Natural killer cell (primary cell): Measurements from ENCODE around the gene MON1A. TPM values are rescaled to one million over a fixed set of nuclear protein-coding genes. Genes with fewer than 3 reads are reported as not detected.

ENCODE experiments used
- ATAC-seq, 3 donors: fragments of 150-1000 bp in 2 of 3; fragments of 200-7000 bp in 1 of 3; cut with Tn5 transposase; 1 replicate in 1 of 3; 2 replicates in 2 of 3; pipeline ENCODE4 v1.10.0; 2021; ENCODE audit warnings: mild to moderate bottlenecking in 2 of 3, moderate library complexity in 2 of 3
- DNase-seq, 2 donors: peaks; one replicate each; pipeline versions ENCODE4 v3.0.0 to v3.0.0-alpha.2; 2013 to 2021; ENCODE audit warnings: mixed read lengths in 1 of 2
- H3K27ac ChIP-seq: one replicate; pipeline ENCODE4 v1.5.1; 2013; ENCODE audit warnings: mild to moderate bottlenecking, low read length
- H3K27me3 ChIP-seq: one replicate; pipeline ENCODE4 v1.6.1; 2013; ENCODE audit warnings: low read length; ENCODE audit not compliant: control insufficient read depth, insufficient read depth
- H3K36me3 ChIP-seq: one replicate; pipeline ENCODE4 v1.6.1; 2013; ENCODE audit warnings: low read length; ENCODE audit not compliant: control insufficient read depth, insufficient read depth
- H3K4me1 ChIP-seq: one replicate; pipeline ENCODE4 v1.6.1; 2013; ENCODE audit warnings: low read length; ENCODE audit not compliant: control insufficient read depth, insufficient read depth
- H3K4me3 ChIP-seq: one replicate; pipeline ENCODE4 v1.5.1; 2013; ENCODE audit warnings: low read length
- H3K9me3 ChIP-seq: one replicate; pipeline ENCODE4 v1.6.1; 2013; ENCODE audit warnings: low read length; ENCODE audit not compliant: control insufficient read depth, insufficient read depth
- H3K27ac Mint-ChIP-seq, 2 donors: one replicate each; pipeline ENCODE4 v1.8.0; 2022; ENCODE audit warnings: mild to moderate bottlenecking in 2 of 2, mixed read lengths in 2 of 2, moderate library complexity in 1 of 2
- H3K27me3 Mint-ChIP-seq, 2 donors: one replicate each; pipeline ENCODE4 v1.8.0; 2022; ENCODE audit warnings: low read depth in 2 of 2, mixed read lengths in 2 of 2
- H3K36me3 Mint-ChIP-seq: one replicate; pipeline ENCODE4 v1.8.0; 2022; ENCODE audit warnings: mixed read lengths
- H3K4me1 Mint-ChIP-seq, 2 donors: one replicate each; pipeline ENCODE4 v1.8.0; 2022; ENCODE audit warnings: mixed read lengths in 2 of 2
- H3K4me3 Mint-ChIP-seq: one replicate; pipeline ENCODE4 v1.8.0; 2022; ENCODE audit warnings: mild to moderate bottlenecking, moderate library complexity, mixed read lengths
- H3K9me3 Mint-ChIP-seq, 2 donors: one replicate each; pipeline ENCODE4 v1.8.0; 2022; ENCODE audit warnings: mixed read lengths in 2 of 2
- CTCF ChIP-seq: fragments of 200-600 bp; IDR thresholded peaks from one replicate; pipeline ENCODE4 v1.8.0; 2022; ENCODE audit warnings: antibody characterized with exemption
- WGBS: methylation state at CpG from one replicate; pipeline ENCODE4 v1.1.7; 2013; ENCODE audit warnings: missing lambda C conversion rate; ENCODE audit not compliant: insufficient coverage; 5-methylcytosine and 5-hydroxymethylcytosine counted together
- intact Hi-C: fragments of 100-400 bp; cut with micrococcal nuclease; formaldehyde crosslinking; loops from one replicate; pipeline ENCODE4 v1.14.2; 2022
- total RNA-seq, 4 donors: library from RNA; stranded (reverse); fragments of 120-200 nt in 1 of 4; gene quantifications; one replicate each; pipeline versions ENCODE4 v1.2.3 to v1.2.4, GENCODE V29; 2013 to 2022

The MON1A gene
- total RNA-seq, 3 donors from 2014 or later (not counting 1 experiment from before 2014, with no cell fraction given): 3.7 to 8.1 (median 7.9) TPM

- no peak for TF ChIP-seq CTCF
- H3K27me3 ChIP-seq: no peaks in the 10 kb centered on the region
- intact Hi-C loops: no loop called here
- no peak overlapping the region for H3K27ac ChIP-seq
- H3K4me3 ChIP-seq: no peak overlapping the region
- Mint-ChIP-seq H3K9me3 (no peaks in the 10 kb centered on the region), H3K27ac (peak overlapping the region in 1 of 2 donors; percentile 29), H3K27me3 (no peaks in the 10 kb centered on the region), H3K36me3 (no peaks in the 10 kb centered on the region), H3K4me3 (peak overlapping the region; percentile 29), H3K4me1 (peaks cover 31 to 33% of the 10 kb centered on the region in 2 donors)
- ATAC-seq (no peak), DNase-seq (no peak)
- no peaks in the 10 kb centered on the region for H3K9me3 ChIP-seq
- 85% methylated on average over 3 of the region's 3 CpGs for WGBS
- H3K36me3 ChIP-seq: peaks cover 3% of the 10 kb centered on the region
- H3K4me1 ChIP-seq: no peaks in the 10 kb centered on the region
Observed at GRCh38 chr3:49955636-49956035, 26.0 kb upstream of the MON1A start.

- Histone ChIP-seq H3K4me1 (no peaks in the 10 kb centered on the region), H3K27me3 (no peaks in the 10 kb centered on the region), H3K9me3 (no peaks in the 10 kb centered on the region), H3K36me3 (peaks cover 3% of the 10 kb centered on the region), H3K27ac (no peak overlapping the region), H3K4me3 (no peak overlapping the region)
- DNase-seq: no peak
- Mint-ChIP-seq H3K9me3 (no peaks in the 10 kb centered on the region), H3K4me1 (peaks cover 28 to 31% of the 10 kb centered on the region in 2 donors), H3K36me3 (no peaks in the 10 kb centered on the region), H3K4me3 (no peak overlapping the region), H3K27ac (no peak overlapping the region), H3K27me3 (no peaks in the 10 kb centered on the region)
- no peak for TF ChIP-seq CTCF
- no peak for ATAC-seq
- intact Hi-C loops: no loop called here
- 95% methylated on average over 6 of the region's 6 CpGs for WGBS
Observed at GRCh38 chr3:49952924-49953323, 23.3 kb upstream of the MON1A start.

GRCh38 chr3:49942651-49943050 lies 13.0 kb upstream of the MON1A start:
- TF ChIP-seq CTCF: no peak
- DNase-seq: peak in 1 of 2 donors; percentile 11
- Histone ChIP-seq H3K4me1 (peaks cover 30% of the 10 kb centered on the region), H3K36me3 (no peaks in the 10 kb centered on the region), H3K9me3 (no peaks in the 10 kb centered on the region), H3K4me3 (no peak overlapping the region), H3K27me3 (no peaks in the 10 kb centered on the region), H3K27ac (no peak overlapping the region)
- H3K9me3 Mint-ChIP-seq: no peaks in the 10 kb centered on the region
- intact Hi-C loops: loop anchor here (5.0 kb wide), 1 partner anchor 85 kb away; the partner anchor contains the start of gene TRAIP
- peak overlapping the region; percentile 7 for H3K4me3 Mint-ChIP-seq
- H3K27me3 Mint-ChIP-seq: no peaks in the 10 kb centered on the region
- peak overlapping the region; percentile 29 to 68 for H3K27ac Mint-ChIP-seq
- no peaks in the 10 kb centered on the region for H3K36me3 Mint-ChIP-seq
- WGBS: 64% methylated on average over 2 of the region's 2 CpGs
- H3K4me1 Mint-ChIP-seq: peaks cover 31 to 47% of the 10 kb centered on the region in 2 donors
- no peak for ATAC-seq

- Histone ChIP-seq H3K27me3 (no peaks in the 10 kb centered on the region), H3K9me3 (no peaks in the 10 kb centered on the region), H3K27ac (peak overlapping the region; percentile 97), H3K4me3 (peak overlapping the region; percentile 93), H3K4me1 (peaks cover 28% of the 10 kb centered on the region), H3K36me3 (no peaks in the 10 kb centered on the region)
- TF ChIP-seq CTCF: no peak
- DNase-seq (peak in 1 of 2 donors; percentile 14), ATAC-seq (no peak)
- Mint-ChIP-seq H3K27ac (peak overlapping the region; percentile 96 to 99), H3K4me1 (peaks cover 31 to 37% of the 10 kb centered on the region in 2 donors), H3K36me3 (no peaks in the 10 kb centered on the region), H3K9me3 (no peaks in the 10 kb centered on the region), H3K27me3 (no peaks in the 10 kb centered on the region), H3K4me3 (peak overlapping the region; percentile 99)
- WGBS: 9% methylated on average over 23 of the region's 23 CpGs
- intact Hi-C loops: loop anchor here (5.0 kb wide), 1 partner anchor 83 kb away; the partner anchor contains the start of gene TRAIP
Observed at GRCh38 chr3:49940667-49941249, 11.1 kb upstream of the MON1A start.
